Activated T-helper 9 cell treated with anti-CD3 and anti-CD28 coated beads, Interleukin-2, amount 50 U/mL, for 16 hours (primary cell): Measurements from ENCODE around the gene ACY1.

Experiments
- DNase-seq: peaks from one replicate; pipeline ENCODE4 v3.0.0-alpha.2; 2020; ENCODE audit warnings: low read depth

ACY1 gene

DNA sequence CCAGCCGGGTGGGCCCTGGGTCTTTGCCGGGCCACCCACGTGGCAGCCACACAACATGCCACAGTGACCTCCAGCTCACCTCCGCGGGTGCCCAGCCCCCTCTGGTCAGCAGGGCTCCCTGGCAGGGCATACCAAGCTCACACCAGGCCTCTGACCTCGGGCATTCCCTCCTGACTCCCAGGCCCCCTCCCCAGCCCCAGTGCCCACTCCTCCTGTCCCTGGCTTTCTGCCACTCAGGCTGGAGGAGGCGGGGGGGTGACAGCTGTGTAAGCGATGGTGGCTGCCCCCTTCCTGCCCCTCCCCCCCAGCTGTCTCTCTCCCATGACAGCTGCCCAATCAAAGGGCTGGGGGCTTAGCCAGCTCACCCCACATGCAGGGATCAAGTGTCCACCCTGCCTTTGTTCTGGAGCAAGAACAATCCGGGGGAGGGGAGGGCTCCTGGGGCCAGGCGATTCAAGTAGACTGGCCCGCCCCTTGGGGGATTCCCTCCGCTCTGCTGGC is 19.3 kb upstream of the ACY1 start:
- DNase-seq, result no peak

DNA sequence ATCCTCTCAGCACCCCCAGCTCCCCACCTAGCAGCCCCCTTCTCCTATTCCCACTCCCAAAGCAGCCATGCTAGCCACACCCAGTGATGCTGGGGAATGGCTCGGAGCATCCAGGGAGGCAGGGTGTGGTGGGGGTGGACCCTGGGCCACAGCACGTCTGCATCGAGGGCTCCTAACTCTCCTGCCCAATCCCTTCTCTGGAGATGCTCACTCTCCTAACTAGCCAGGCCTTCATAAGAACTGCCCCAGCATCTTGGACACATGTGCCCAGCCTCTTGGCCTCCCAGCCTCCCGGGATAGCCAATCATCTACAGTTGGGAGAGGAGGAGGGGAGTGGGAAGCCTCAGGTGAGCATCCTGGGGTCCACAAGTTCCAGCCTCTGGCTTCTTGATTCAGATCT is 18.8 kb upstream of the ACY1 start:
- no peak for DNase-seq

DNA sequence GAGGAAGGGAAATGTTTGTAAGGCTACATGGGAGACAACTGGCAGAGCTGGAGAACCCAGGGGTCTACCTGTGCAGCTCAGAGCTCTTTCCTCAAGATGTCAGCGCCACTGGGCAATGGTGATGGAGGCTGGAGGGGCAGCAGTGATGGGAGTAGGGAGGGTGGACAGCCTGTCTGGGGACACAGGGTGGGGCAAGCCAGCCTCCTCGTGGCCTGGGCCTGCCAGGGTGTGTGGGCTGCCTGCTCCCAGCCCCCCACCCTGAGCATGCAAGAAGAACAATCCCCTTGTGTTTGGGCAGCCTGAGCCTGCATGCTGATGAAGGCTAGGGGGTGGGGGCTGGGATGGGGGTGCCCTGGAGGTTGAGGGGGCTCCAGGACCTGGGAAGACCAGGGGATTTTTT is 17.3 kb upstream of the ACY1 start:
- DNase-seq, result no peak

DNA sequence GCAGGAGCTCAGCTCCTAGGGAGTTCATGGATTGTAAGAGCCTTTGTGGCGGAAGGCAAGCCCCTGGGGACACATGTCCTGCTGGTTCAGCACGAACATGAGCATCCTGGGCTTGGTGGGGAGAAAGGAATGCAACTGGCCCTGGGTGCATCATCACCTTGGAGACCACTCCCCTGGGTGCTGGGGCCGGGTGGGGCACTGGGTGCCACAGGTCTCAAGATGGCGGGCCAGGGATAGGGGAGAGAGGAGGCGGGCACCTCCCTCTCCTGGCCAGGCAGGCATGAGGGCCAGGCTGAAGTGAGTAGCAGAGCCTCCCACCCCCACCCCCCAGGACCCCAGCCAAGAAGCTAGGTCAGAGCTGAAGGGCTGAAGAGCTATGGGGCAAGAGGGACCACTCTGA is 16.8 kb upstream of the ACY1 start:
- no peak for DNase-seq

DNA sequence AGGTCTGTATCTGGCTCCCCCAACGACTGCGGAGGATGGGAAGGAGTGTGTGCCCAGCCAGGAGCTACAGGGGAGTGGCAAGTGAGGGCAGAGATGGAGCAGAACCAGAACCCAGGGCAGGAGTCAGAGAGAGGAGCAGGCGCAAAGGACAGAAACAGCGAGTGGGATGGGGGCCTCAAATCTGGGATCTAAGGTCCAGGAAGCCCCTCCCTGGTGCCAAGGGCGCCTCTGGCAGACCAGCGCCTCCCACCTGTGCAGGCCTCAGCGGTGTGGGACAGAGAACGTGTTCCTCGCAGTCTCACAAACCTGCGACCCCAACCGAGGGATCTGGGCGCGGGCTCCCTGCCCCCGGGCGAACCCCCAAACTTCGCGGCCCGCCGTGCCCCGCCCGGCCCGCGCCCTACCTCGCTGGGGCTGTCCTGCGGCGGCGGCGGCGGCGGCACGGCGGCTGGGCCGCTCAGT is 16.4 kb upstream of the ACY1 start:
- DNase-seq, result no peak

DNA sequence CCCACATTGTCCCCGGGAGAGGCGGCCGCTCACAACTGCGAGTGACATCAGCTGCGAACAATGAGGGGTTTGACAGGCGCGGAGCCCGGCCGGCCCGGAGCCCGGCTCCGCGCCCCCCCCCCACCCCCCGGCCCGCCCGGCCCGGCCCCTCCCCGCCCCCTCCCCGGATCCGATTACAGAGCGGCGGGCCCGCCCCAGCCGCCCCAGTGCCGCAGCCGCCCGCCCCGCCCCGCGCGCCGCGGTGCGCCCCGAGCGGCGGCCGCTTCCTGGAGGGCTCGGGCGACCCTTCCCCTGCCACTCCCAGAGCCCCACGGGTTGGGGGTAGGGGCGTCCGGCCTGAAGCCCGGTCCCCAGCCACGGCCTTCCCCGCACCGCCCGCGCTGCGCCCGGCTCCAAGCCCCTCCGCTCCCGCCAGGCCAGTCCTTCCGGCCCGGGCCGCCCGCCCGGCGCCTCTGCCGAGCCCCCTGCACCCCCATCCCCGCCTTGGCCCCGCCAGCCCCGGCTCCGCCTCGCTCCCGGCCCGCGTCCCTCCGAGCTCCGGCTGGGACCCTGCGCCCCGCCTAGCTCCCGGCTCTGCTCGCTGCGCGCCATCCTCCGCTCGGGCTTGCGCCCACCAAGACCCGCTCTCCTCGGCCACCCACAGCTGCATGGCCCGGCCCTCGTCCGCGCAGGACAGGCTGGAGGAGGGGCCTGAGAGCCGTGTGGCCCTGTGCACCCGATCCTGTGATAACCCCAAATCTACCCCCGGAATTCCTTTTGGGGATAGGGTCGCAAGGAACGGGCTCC is 15.8 kb upstream of the ACY1 start, which contains the start of gene PCBP4:
Gene PCBP4 (minus strand): TSS at position 71 of the 786 bp plus-strand sequence. CDS start 6,214 bp downstream, outside the sequence.
- DNase-seq, result peak; percentile 27

DNA sequence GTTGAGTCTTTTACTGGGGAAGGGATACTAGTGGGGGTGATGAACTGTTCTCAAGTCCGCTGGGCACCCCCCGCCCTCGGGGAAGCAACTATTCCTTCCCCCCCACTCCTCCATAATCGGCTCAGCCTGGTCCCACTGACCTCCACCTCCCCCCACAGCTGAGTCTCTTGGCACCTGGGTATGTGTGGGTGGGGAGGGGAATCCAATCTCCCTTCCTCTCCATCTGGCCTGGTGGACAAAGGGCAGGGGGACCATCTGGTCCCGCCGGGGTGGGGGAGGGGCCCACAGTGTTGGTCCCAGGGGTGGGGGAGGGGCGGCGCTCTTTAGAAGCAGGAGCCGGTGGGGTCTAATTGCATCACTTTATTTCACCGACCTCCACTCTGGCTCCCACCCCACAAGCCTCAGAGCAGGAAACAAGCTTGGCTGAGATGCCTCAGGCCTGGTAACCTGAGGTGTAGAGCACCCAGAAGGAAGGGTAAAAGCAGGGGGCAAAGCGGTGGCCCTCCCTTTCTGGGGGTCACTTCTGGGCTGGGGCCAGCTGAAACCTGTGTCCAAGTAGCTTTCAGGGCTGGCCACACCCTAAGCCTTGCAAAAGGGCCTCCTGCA is 15.1 kb upstream of the ACY1 start:
- DNase-seq, result no peak

DNA sequence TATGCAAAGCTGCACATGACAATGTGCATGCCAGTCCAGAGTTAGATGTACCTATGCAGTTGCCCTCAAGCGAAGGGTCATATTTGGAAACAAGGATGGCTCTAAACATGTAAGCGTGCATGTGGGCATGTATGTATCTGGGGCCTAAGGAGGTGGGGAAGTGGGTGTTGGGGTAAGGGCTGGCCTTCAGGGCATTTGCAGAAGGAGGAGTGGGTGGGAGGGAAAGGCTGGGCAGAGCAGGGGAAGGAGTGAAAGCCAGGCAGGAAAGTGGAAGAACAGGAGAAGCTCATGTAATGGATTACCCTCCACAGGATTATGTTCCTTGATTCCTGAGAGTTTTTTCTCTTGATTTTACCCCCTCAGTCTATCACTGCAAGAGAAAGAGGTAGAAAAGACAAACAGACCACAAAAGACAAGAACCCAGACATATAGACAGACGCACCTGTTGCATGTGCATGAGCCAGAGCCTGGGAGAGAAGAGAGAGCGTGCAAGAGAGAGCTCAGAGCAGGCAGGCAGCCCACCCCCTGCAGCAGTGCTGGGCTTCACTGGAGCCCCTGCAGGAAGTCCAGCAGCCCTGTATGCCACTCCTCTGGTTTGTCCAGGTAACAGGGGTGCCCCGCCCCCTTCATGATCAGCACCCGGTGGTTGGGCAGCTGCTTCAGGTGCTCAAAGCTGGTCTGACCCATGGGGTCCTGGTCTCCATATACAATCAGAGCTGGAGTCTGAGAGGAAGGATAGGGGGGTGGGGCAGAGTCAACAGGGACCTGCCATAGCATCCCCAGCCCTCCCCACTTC is 14.3 kb upstream of the ACY1 start:
- no peak for DNase-seq

DNA sequence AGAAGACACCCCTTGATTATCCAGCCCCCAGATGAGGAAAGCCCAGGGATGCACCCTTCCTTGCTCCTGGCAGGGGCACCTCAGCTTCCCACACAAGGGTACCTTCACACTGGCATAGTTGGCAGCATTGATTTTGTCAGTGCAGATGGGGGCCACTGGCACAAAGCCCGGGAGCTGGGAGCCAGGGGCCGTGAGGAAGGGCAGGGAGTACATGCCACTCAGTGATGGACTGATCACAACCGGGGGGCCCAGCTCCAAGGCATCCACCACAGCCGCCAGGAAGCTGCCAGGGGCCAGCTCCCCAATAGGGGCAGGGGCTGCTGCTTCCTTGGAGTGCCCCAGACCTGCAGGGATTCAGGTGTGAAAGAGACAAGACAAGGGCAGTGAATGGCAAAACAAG is 13.5 kb upstream of the ACY1 start:
- no peak for DNase-seq

DNA sequence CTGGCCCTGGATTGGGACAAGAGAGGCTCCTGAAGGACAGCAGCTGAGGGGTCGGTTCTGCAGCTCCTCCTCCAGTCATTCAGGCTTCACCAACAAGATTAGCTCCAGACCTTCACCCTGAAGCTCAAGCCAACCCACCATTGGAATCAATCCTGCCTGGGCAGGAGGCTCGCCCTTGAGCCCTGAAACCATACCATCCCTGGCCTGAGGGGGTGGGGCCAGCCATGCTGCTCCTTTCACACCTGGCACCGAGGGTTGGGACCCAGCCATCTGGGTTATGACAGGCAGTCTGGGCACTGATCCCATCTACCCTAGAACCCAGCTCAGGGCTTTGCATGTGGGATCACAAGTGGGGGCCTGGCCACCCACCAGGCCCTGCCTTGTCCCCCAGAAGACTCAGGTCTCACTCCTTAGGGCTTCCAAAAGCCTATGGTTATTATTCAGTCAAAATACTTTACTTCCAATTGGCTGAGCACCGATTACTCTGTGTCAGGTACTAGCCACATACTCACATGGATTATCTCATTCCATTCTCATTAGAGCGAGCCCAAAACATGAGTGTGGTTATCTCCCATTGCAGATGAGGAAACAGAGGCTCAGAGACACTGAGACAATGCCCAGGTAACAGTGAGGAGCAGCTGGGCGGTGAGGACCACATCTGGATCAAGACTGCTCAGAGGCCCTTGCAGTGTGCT is 12.6 kb upstream of the ACY1 start:
- no peak for DNase-seq

DNA sequence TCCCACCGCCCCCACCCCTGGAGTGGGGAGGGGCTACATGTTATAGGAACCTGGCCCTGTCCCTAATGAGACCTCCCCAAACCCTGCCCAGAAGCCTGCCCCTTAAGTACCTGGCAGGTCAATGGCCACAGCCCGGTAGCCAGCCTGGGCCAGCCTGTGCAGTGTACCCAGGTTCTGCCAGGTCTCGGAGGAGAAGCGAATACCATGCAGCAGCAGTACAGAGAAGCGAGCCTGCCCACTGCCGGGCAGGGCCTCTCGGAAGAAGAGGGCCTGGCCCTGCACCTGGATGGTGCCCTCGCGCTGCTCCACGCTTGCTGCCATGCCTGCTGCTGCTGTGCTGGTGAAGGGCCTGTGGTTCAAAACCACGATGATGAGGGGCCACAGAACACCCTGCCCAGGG is 12.0 kb upstream of the ACY1 start:
- DNase-seq, result no peak

DNA sequence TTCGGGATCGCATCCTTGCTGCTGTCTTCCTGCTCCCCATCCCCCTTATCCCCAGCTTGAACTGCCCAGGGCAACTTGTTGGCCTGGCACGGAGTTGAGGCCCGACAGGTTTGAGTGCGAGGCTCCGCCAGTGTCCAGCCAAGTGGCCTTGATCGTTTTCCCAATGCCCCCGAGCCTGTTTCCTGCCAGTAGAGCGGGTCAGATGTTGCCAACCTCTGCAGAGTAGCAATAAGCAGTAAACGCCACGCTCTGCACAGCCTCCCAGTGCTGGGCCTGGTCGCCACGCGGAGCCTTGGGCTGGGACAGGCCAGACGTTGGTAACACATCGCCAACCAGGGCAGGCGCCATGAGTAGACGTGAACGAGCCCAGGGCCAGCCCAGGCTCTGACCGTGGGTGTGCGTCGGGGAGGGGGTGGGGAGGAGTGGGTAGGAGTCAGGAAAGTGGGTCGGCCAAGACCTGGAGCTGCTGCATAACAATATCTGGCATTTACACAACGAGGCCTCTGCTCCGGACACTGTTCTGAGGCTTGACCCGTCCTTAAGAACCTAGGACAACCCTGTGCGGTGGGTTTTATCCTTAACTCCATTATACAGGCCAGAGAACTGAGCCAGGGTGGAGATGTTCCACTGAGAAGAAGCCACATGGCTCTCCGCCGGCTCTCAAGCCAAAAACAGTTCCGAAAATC is 8.9 kb upstream of the ACY1 start:
- DNase-seq, result no peak

DNA sequence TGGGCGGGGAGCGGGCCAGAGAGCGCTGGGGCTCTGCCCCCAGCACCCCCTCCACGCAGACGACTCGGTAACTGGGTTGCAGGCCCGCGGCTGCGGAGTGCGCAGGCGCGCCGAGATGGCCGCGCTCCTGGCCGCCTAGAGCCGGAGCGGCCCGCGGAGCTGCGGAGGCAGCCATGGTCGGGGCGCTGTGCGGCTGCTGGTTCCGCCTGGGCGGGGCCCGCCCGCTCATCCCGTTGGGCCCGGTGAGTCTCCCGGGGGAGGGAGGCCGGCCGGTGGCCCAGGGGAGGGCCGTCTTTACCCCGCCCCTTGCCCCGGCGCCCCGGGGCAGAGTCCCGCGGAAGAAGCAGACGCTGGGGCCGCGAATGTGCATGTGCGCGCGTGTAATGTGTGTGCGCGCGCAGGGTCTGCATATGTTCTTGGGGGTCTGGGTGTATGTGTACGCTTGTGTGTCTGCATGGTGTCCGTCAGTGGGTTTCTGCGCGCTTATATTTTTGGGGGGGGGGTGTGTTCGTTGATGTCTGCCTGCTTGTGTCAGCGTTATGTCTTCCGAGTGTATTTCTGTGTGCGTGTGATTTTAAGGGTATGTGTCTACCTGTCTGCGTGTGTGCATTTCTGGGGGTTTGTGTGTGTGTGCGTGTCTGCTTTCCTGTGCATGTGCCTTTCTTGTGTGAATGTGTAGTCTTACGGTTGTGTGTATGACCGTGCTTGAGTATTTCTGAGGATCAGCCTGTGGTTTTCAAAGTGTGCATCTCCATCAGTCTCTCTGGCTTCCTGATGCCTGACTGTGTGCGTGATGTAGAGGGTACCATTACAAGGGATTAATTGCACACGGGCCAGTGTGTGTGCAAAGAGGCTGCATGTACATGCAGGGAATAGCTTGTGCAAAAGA is 8.1 kb upstream of the ACY1 start, which contains the start of gene ABHD14A:
Gene ABHD14A (plus strand): TSS at position 102 of the 889 bp plus-strand sequence. CDS start 72 bp downstream, at position 174.
- DNase-seq, result peak; percentile 64

DNA sequence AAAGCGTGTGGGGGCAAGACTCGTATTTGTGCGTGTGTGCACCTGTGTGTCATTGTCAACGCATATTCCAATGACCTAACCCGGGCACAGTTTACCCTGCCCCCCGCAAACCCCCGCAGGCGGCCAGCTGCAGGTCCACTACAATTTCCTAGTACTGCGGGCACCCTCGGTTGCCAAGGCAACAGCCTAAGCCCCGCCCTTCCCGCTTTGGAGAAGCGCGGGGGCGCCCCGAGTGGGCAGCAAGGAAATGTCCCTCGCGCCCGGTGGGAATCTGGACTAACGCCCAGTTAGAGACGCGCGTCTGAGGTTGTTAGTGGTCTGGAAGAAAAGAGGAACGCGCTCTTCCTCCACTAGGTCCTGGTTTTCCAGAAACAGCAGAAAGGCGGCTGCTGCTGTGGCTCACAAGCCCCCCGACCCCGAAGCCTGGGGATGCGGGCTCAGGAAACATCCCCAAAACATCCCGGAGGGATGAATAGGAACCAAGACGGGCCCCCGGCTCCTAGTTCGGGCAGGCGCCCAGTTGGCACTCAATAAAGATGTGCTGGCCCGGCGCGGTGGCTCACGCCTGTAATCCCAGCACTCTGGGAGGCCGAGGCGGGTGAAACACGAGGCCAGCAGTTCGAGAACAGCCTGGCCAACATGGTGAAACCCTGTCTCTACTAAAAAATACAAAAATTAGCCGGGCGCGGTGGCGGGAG is 7.3 kb upstream of the ACY1 start:
- no peak for DNase-seq

DNA sequence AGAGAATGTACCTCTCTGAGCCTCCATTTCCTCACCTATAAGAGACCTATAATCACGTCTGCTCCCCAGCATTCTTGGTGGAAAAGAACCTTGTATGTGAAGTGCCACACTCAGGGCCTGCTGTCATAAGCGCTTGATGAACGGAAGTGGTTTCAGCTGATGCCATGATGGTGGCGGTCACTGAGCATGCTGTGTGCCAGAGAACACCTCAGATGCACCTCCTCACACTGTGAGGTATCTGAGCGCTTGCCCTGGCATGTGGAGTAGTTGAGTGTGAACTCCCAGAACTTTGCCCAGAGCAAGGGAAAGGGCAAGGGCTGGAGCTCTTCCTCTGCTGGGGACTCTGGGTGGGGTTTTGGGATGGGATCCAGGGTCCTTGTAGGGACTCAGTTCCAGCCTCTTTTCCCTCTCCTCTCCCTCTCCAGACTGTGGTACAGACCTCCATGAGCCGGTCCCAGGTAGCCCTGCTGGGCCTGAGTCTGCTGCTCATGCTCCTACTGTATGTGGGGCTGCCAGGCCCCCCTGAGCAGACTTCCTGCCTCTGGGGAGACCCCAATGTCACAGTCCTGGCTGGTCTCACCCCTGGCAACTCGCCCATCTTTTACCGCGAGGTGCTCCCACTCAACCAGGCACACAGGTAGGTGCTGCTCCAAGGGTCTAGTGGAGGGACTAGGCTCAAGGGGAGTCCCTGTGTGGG is 5.7 kb upstream of the ACY1 start:
- DNase-seq, result no peak

DNA sequence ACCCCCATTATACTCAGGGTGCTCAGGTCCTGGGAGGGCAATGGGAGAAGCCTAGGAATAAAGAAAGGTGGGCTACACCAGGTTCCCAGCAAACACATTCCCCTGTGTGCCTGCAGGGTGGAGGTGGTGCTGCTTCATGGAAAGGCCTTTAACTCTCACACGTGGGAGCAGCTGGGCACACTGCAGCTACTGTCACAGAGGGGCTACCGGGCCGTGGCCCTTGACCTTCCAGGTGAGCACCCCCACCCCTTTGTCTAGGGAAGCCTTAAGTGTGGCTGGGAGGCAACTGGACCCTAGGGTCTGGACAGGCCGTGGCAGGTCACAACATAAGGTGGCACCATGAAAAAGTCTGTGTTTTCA is 5.2 kb upstream of the ACY1 start:
- no peak for DNase-seq

DNA sequence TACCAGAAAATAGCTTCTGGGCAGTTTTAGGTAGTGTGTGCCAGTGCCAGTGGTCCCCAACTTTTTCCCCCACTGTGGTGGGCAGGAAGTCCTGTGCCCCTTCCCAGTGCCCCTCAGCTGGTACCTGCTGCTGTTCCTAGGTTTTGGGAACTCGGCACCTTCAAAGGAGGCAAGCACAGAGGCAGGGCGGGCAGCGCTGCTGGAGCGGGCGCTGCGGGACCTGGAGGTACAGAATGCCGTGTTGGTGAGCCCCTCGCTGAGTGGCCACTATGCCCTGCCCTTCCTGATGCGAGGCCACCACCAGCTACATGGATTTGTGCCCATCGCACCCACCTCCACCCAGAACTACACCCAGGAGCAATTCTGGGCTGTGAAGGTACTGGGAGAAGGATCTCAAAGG is 3.1 kb upstream of the ACY1 start:
- no peak for DNase-seq

DNA sequence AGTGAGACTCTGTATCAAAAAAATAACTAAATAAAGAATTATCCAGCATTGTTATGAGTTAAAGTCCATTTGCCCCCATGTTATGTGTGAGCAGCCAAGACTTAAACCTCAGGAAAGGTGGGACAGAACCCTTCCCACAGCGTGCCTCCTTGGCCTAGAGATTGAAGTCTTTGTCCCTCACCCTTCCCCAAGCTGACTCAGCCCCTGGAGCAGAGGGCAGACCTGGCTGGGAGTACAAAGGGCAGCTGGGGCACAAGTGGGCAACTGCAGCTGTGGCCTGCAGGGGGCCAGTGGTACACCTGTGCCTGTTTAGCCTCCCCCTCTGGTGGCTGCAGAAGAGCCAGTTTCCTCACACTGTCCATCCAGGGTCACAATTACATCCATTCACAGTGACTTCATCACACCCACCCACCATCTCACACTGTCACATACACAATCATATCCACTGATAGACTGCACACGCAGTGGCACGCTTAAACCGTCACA is 940 bp upstream of the ACY1 start:
- no peak for DNase-seq
